ENCODE measurements around the gene STAT6. TPM values are rescaled to one million over a fixed set of nuclear protein-coding genes. Genes with fewer than 3 reads are reported as not detected.

The STAT6 gene
- total RNA-seq, 1 donor from 2014 or later = 33.8 TPM

GRCh38 chr12:57087010-57087690 is 24.0 kb downstream of the STAT6 start:
- no peaks in the 10 kb centered on the region for H3K9me3 Mint-ChIP-seq (ENCODE audit: unreplicated experiment)
- H2AFZ ChIP-seq (ENCODE audit: low read depth, low read length) = peak overlapping the region; percentile 70
- peak; percentile 77 for DNase-seq (ENCODE audit: low read depth)

GRCh38 chr12:57086493-57087009 is 24.6 kb downstream of the STAT6 start:
- Histone ChIP-seq H3K4me2 (ENCODE audit: low read length) (peak overlapping the region; percentile 96), H3K27ac (ENCODE audit: low read depth, low read length) (peak overlapping the region; percentile 97), H4K20me1 (ENCODE audit: insufficient read depth, low read length) (peaks cover 21% of the 10 kb centered on the region), H3K9ac (ENCODE audit: low read length) (peak overlapping the region; percentile 94), H3K27me3 (ENCODE audit: insufficient read depth, low read length) (no peaks in the 10 kb centered on the region), H3K36me3 (ENCODE audit: insufficient read depth, low read length) (no peaks in the 10 kb centered on the region), H2AFZ (ENCODE audit: low read depth, low read length) (peak overlapping the region; percentile 53), H3K4me3 (ENCODE audit: insufficient read depth, low read depth, low read length) (peak overlapping the region; percentile 83), H3K79me2 (ENCODE audit: insufficient read depth, low read length) (peaks cover 26% of the 10 kb centered on the region), H3K9me3 (ENCODE audit: insufficient read depth, low read depth, low read length) (no peaks in the 10 kb centered on the region), H3K4me1 (ENCODE audit: insufficient read depth, low read length) (peaks cover 30% of the 10 kb centered on the region)
- H3K27ac Mint-ChIP-seq (ENCODE audit: unreplicated experiment) = peak overlapping the region; percentile 98
- TF ChIP-seq EZH2 (IDR thresholded peaks at IDR 0.05; ENCODE audit: insufficient read depth, low read length) = no peak
- peak; percentile 26 for TF ChIP-seq CTCF (IDR thresholded peaks at IDR 0.05; ENCODE audit: insufficient read depth, low read depth, low read length)
- H3K36me3 Mint-ChIP-seq (ENCODE audit: low read depth, unreplicated experiment) = peaks cover 6% of the 10 kb centered on the region
- no peaks in the 10 kb centered on the region for H3K27me3 Mint-ChIP-seq (ENCODE audit: low read depth, unreplicated experiment)
- H3K9me3 Mint-ChIP-seq (ENCODE audit: unreplicated experiment) = no peaks in the 10 kb centered on the region
- H3K4me3 Mint-ChIP-seq (ENCODE audit: unreplicated experiment) = peak overlapping the region; percentile 87
- FAIRE-seq (no peak), DNase-seq (ENCODE audit: low read depth) (peak; percentile 62)
- peaks cover 14% of the 10 kb centered on the region for H3K4me1 Mint-ChIP-seq (ENCODE audit: low read depth, unreplicated experiment)

More at GRCh38 chr12:57087010-57087690, 24.0 kb downstream of the STAT6 start:
- Histone ChIP-seq H3K27me3 (ENCODE audit: insufficient read depth, low read length) (no peaks in the 10 kb centered on the region), H3K27ac (ENCODE audit: low read depth, low read length) (peak overlapping the region; percentile 98), H3K9me3 (ENCODE audit: insufficient read depth, low read depth, low read length) (no peaks in the 10 kb centered on the region), H3K79me2 (ENCODE audit: insufficient read depth, low read length) (peaks cover 32% of the 10 kb centered on the region), H4K20me1 (ENCODE audit: insufficient read depth, low read length) (peaks cover 27% of the 10 kb centered on the region), H3K4me1 (ENCODE audit: insufficient read depth, low read length) (peaks cover 36% of the 10 kb centered on the region), H3K36me3 (ENCODE audit: insufficient read depth, low read length) (peaks cover 6% of the 10 kb centered on the region), H3K4me3 (ENCODE audit: insufficient read depth, low read depth, low read length) (peak overlapping the region; percentile 83), H3K4me2 (ENCODE audit: low read length) (peak overlapping the region; percentile 96), H3K9ac (ENCODE audit: low read length) (peak overlapping the region; percentile 94)
- Mint-ChIP-seq H3K36me3 (ENCODE audit: low read depth, unreplicated experiment) (peaks cover 8% of the 10 kb centered on the region), H3K4me1 (ENCODE audit: low read depth, unreplicated experiment) (peaks cover 19% of the 10 kb centered on the region), H3K27ac (ENCODE audit: unreplicated experiment) (peak overlapping the region; percentile 98), H3K27me3 (ENCODE audit: low read depth, unreplicated experiment) (no peaks in the 10 kb centered on the region), H3K4me3 (ENCODE audit: unreplicated experiment) (peak overlapping the region; percentile 87)
- TF ChIP-seq EZH2 (IDR thresholded peaks at IDR 0.05; ENCODE audit: insufficient read depth, low read length) = no peak
- no peak for TF ChIP-seq CTCF (IDR thresholded peaks at IDR 0.05; ENCODE audit: insufficient read depth, low read depth, low read length)
- FAIRE-seq = no peak

Data from astrocyte (in vitro differentiated cells and primary cell).